Mesenchymal stem cell (in vitro differentiated cells and primary cell): ENCODE results near the gene GOLGA6L10.
"Not testable (repeated sequence)": the region's sequence is repeated elsewhere in the genome, so short reads cannot be mapped to it uniquely, and the experiment has no call there.

Experiments
- DNase-seq: peaks from one replicate; pipeline ENCODE4 v3.0.0-alpha.2; 2013
- H2AFZ ChIP-seq: one replicate; pipeline ENCODE4 v1.6.1; 2013; ENCODE audit warnings: low read depth, mild to moderate bottlenecking, control low read depth, inconsistent platforms, low read length, moderate library complexity
- H2AK5ac ChIP-seq: 2 replicates; pipeline ENCODE4 v1.6.1; 2013; ENCODE audit warnings: low read length, moderate library complexity, mild to moderate bottlenecking, inconsistent platforms; ENCODE audit not compliant: severe bottlenecking
- H2BK120ac ChIP-seq: one replicate; pipeline ENCODE4 v1.6.1; 2013; ENCODE audit warnings: low read depth, mild to moderate bottlenecking, inconsistent platforms, low read length, moderate library complexity
- H2BK12ac ChIP-seq, 2 experiments: one replicate each; pipeline ENCODE4 v1.6.1; 2013; ENCODE audit warnings: inconsistent platforms in 2 of 2, low read length in 2 of 2, mild to moderate bottlenecking in 2 of 2, moderate library complexity in 2 of 2, control low read depth in 1 of 2
- H2BK15ac ChIP-seq: one replicate; pipeline ENCODE4 v1.6.1; 2013; ENCODE audit warnings: mild to moderate bottlenecking, low read depth, inconsistent platforms; ENCODE audit not compliant: poor library complexity, severe bottlenecking
- H2BK5ac ChIP-seq: 2 replicates; pipeline ENCODE4 v1.6.1; 2013; ENCODE audit warnings: low read depth, mild to moderate bottlenecking, low read length, control low read depth, inconsistent platforms; ENCODE audit not compliant: poor library complexity, severe bottlenecking
- H3K14ac ChIP-seq, 2 experiments: one replicate each; pipeline ENCODE4 v1.6.1; 2013; ENCODE audit warnings: inconsistent platforms in 2 of 2, low read length in 2 of 2, control low read depth in 1 of 2, mild to moderate bottlenecking in 1 of 2, moderate library complexity in 1 of 2
- H3K18ac ChIP-seq, 2 experiments: one replicate each; pipeline ENCODE4 v1.6.1; 2013; ENCODE audit warnings: inconsistent platforms in 2 of 2, low read length in 2 of 2, control low read depth in 1 of 2, low read depth in 1 of 2, mild to moderate bottlenecking in 1 of 2
- H3K23ac ChIP-seq, 2 experiments: one replicate each; pipeline ENCODE4 v1.6.1; 2013; ENCODE audit warnings: inconsistent platforms in 2 of 2, low read length in 2 of 2, mild to moderate bottlenecking in 2 of 2, moderate library complexity in 2 of 2, control low read depth in 1 of 2
- H3K27ac ChIP-seq: 2 replicates; pipeline ENCODE4 v1.5.1; 2013; ENCODE audit warnings: mild to moderate bottlenecking, moderate library complexity, low read length, control low read depth, inconsistent platforms; ENCODE audit not compliant: poor library complexity, severe bottlenecking
- H3K27me3 ChIP-seq, 2 experiments: 2 replicates each; pipeline versions ENCODE4 v1.6.1 to v1.7.0; 2013; ENCODE audit warnings: low read length in 2 of 2, mild to moderate bottlenecking in 2 of 2, moderate library complexity in 2 of 2, control low read depth in 1 of 2, inconsistent platforms in 1 of 2; ENCODE audit not compliant: control insufficient read depth in 1 of 2, insufficient read depth in 1 of 2
- H3K36me3 ChIP-seq, 2 experiments: 2 replicates each; pipeline versions ENCODE4 v1.6.1 to v1.7.0; 2013; ENCODE audit warnings: low read length in 2 of 2, control low read depth in 1 of 2, inconsistent platforms in 1 of 2, low read depth in 1 of 2, mild to moderate bottlenecking in 1 of 2; ENCODE audit not compliant: insufficient read depth in 2 of 2, control insufficient read depth in 1 of 2
- H3K4ac ChIP-seq, 2 experiments: one replicate each; pipeline ENCODE4 v1.6.1; 2013; ENCODE audit warnings: inconsistent platforms in 2 of 2, low read length in 2 of 2, mild to moderate bottlenecking in 2 of 2, moderate library complexity in 2 of 2, control low read depth in 1 of 2, low read depth in 1 of 2
- H3K4me1 ChIP-seq: 2 replicates; pipeline ENCODE4 v1.6.1; 2013; ENCODE audit warnings: low read depth, low read length, control low read depth; ENCODE audit not compliant: control insufficient read depth, insufficient read depth
- H3K4me2 ChIP-seq: 2 replicates; pipeline ENCODE4 v1.6.1; 2013; ENCODE audit warnings: low read length, mild to moderate bottlenecking, inconsistent platforms; ENCODE audit not compliant: poor library complexity, severe bottlenecking
- H3K4me3 ChIP-seq, 2 experiments: 2 replicates each; pipeline versions ENCODE4 v1.5.1 to v1.7.0; 2013; ENCODE audit warnings: low read length in 2 of 2, mild to moderate bottlenecking in 2 of 2, control low read depth in 1 of 2, low read depth in 1 of 2; ENCODE audit not compliant: insufficient read depth in 1 of 2
- H3K79me1 ChIP-seq: replicated peaks from 2 replicates; pipeline ENCODE4 v1.6.1; 2013; ENCODE audit warnings: mild to moderate bottlenecking, control low read depth, low read length, inconsistent platforms; ENCODE audit not compliant: poor library complexity, severe bottlenecking
- H3K9ac ChIP-seq: 2 replicates; pipeline ENCODE4 v1.7.0; 2013; ENCODE audit warnings: mild to moderate bottlenecking, low read length, moderate library complexity
- H3K9me3 ChIP-seq: 2 replicates; pipeline ENCODE4 v1.7.0; 2013; ENCODE audit warnings: mild to moderate bottlenecking, low read length; ENCODE audit not compliant: control insufficient read depth
- H4K8ac ChIP-seq: one replicate; pipeline ENCODE4 v1.6.1; 2013; ENCODE audit warnings: inconsistent platforms, mild to moderate bottlenecking, low read length, moderate library complexity
- H4K91ac ChIP-seq: one replicate; pipeline ENCODE4 v1.6.1; 2013; ENCODE audit warnings: mild to moderate bottlenecking, low read length, inconsistent platforms
- WGBS: methylation state at CpG from one replicate; pipeline ENCODE4 v1.1.7; 2013; ENCODE audit warnings: mixed read lengths; 5-methylcytosine and 5-hydroxymethylcytosine counted together

Gene GOLGA6L10

GRCh38 chr15:82317091-82317489 lies 32.2 kb downstream of the GOLGA6L10 start:
- H2AK5ac ChIP-seq, result no peak overlapping the region
- no peak overlapping the region for H2BK5ac ChIP-seq
- no peak overlapping the region for H4K91ac ChIP-seq
- H3K36me3 ChIP-seq, result no peaks in the 10 kb centered on the region
- no peaks in the 10 kb centered on the region for H3K79me1 ChIP-seq
- 92% methylated on average over 9 of the region's 12 CpGs for WGBS
- H3K23ac ChIP-seq, result no peak overlapping the region
- no peak overlapping the region for H2BK15ac ChIP-seq
- no peak for DNase-seq
- no peak overlapping the region for H3K27ac ChIP-seq
- H3K4me2 ChIP-seq, result no peak overlapping the region
- H3K27me3 ChIP-seq, result peaks cover 8 to 15% of the 10 kb centered on the region in 2 experiments
- H3K18ac ChIP-seq, result no peak overlapping the region
- no peak overlapping the region for H3K4me3 ChIP-seq
- no peak overlapping the region for H3K9ac ChIP-seq
- no peak overlapping the region for H2BK120ac ChIP-seq
- peaks cover 4% of the 10 kb centered on the region for H3K4me1 ChIP-seq
- H3K4ac ChIP-seq, result no peak overlapping the region
- H4K8ac ChIP-seq, result no peak overlapping the region
- H2BK12ac ChIP-seq, result no peak overlapping the region
- no peaks in the 10 kb centered on the region for H3K9me3 ChIP-seq
- H3K14ac ChIP-seq, result no peak overlapping the region
- no peak overlapping the region for H2AFZ ChIP-seq

- H3K4ac ChIP-seq, H3K36me3 ChIP-seq, H3K9me3 ChIP-seq, DNase-seq, H2BK12ac ChIP-seq, H2AK5ac ChIP-seq, H3K79me1 ChIP-seq, H3K9ac ChIP-seq, H3K23ac ChIP-seq, H2BK120ac ChIP-seq, H4K91ac ChIP-seq, H2BK15ac ChIP-seq, H3K27ac ChIP-seq, H3K18ac ChIP-seq, H2BK5ac ChIP-seq, H3K4me2 ChIP-seq, H3K14ac ChIP-seq, H3K4me1 ChIP-seq, H3K4me3 ChIP-seq, H2AFZ ChIP-seq: not testable (repeated sequence)
- WGBS, result 90% methylated on average over 23 of the region's 23 CpGs
- H4K8ac ChIP-seq, result peak overlapping the region; percentile 75
- peaks cover 8 to 18% of the 10 kb centered on the region in 2 experiments for H3K27me3 ChIP-seq
These were observed 32.8 kb downstream of the GOLGA6L10 start for GRCh38 chr15:82316247-82317090.

GRCh38 chr15:82315519-82316246 lies 33.6 kb downstream of the GOLGA6L10 start:
- Histone ChIP-seq H3K36me3 (no peaks in the 10 kb centered on the region), H3K9ac (no peak overlapping the region), H2BK5ac (no peak overlapping the region), H3K79me1 (no peaks in the 10 kb centered on the region), H2BK12ac (peak overlapping the region in 1 of 2 experiments; percentile 39), H3K4ac (no peak overlapping the region), H3K14ac (peak overlapping the region in 1 of 2 experiments; percentile 76), H2AFZ (no peak overlapping the region), H4K8ac (peak overlapping the region; percentile 41), H4K91ac (peak overlapping the region; percentile 86), H3K4me1 (peaks cover 4% of the 10 kb centered on the region), H3K4me2 (no peak overlapping the region), H2AK5ac (no peak overlapping the region), H3K27me3 (peaks cover 8 to 20% of the 10 kb centered on the region in 2 experiments), H2BK120ac (no peak overlapping the region), H3K18ac (peak overlapping the region in 1 of 2 experiments; percentile 5), H2BK15ac (peak overlapping the region; percentile 69), H3K9me3 (no peaks in the 10 kb centered on the region), H3K4me3 (no peak overlapping the region), H3K23ac (no peak overlapping the region), H3K27ac (no peak overlapping the region)
- 97% methylated on average over 22 of the region's 24 CpGs for WGBS
- DNase-seq, result no peak
